GM12892 (cell line): ENCODE results near the gene NELL1.

Experiments
- DNase-seq: peaks from one replicate; pipeline ENCODE4 v3.0.0; 2011; ENCODE audit not compliant: insufficient read length
- FAIRE-seq: peaks from 2 replicates; lab custom pipeline; 2011; peaks lifted over from hg19 to GRCh38; lab: Jason Lieb, UNC
- POLR2A ChIP-seq: IDR thresholded peaks from 2 replicates; pipeline ENCODE4 v1.6.1; 2011; ENCODE audit warnings: low read depth, low read length, control low read depth
- POLR2AphosphoS5 ChIP-seq: IDR thresholded peaks from 2 replicates; pipeline ENCODE4 v1.6.1; 2011; ENCODE audit warnings: low read depth, low read length, control low read depth
- TAF1 ChIP-seq: IDR thresholded peaks from 2 replicates; pipeline ENCODE4 v1.6.1; 2011; ENCODE audit warnings: low read depth, mild to moderate bottlenecking, control low read depth, low read length, borderline replicate concordance

Gene NELL1

DNA sequence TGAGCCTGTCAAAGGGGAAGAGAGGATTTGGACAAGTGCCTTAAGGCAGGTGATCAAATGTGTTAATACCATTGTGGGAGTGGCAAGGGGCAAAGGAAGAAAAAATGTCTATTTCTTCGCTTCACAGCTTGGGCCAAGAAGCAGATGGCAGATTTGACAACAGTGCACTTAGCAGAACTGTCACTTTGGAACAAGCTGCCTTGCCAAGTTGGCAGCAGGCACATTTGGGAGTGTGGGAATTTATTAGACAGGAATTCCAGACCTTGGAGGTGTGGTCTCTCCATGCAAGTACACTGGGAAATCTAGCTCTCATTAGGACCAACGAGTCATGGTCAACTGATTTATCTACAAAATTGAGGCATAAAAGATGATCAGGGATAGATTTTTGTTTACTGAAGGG, 265.1 kb downstream of the NELL1 start:
- FAIRE-seq (no peak), DNase-seq (no peak)
- TF ChIP-seq POLR2A (no peak), POLR2AphosphoS5 (no peak), TAF1 (no peak)

DNA sequence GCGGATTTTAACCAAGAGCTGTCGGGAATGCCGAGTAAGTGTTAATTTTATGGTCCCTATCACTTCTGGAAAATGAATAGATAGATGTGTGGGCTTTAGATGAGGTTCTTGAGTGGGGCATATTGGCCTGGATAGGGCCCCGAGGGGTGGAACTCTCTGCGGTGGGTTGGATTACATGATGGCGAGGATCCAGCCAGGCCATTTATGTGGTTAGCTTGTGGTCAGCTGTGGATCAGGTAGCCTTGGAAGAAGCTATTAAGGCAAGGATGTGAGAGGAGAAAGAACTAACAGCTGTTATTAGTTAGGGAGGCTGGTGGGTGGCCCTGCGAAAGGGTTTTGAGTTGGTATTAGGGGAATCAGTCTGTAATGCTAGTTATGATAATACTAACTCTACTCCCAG, 268.4 kb downstream of the NELL1 start:
- TF ChIP-seq POLR2AphosphoS5 (no peak), POLR2A (no peak), TAF1 (no peak)
- DNase-seq (no peak), FAIRE-seq (no peak)

DNA sequence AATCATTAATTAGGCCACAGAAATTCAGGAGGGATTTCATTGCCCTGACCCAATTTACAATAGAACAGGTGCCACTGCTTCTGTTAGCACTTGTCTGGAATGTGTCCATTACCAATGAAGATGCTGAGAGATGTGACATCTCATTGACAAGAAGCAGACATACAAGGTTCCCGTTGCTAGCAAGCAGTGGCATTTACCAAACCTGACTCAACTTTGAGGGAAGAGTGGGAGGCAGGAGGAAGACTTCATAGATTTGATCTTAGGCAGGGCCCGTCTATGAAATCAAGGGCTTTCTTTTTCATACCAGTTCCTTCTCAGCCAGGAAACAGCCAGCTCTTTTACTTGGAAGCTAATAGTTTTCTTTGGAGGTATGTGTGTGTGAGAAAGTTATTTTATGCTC, 280.2 kb downstream of the NELL1 start:
- TF ChIP-seq POLR2A (no peak), POLR2AphosphoS5 (no peak), TAF1 (no peak)
- no peak for FAIRE-seq
- no peak for DNase-seq

DNA sequence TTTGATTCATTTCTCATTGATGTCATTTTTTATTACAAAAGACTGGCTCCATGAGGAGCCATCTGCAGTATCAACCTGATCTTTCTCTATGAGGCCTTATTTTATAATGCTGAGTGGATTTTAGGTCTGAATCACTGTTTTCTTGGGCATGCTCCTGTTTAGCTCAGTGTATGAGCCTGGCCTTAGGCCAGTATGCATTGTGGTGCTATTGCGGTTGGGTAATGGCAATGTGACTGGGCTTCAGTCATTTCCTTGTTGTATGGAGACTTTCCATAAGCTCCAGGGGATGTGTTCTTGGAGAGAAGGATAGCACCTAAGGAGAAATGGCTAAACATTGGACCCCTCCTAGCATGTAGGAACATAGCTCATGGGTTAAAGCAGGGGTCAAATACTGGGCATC, 293.2 kb downstream of the NELL1 start:
- FAIRE-seq (no peak), DNase-seq (no peak)
- TF ChIP-seq POLR2AphosphoS5 (no peak), TAF1 (no peak), POLR2A (no peak)

DNA sequence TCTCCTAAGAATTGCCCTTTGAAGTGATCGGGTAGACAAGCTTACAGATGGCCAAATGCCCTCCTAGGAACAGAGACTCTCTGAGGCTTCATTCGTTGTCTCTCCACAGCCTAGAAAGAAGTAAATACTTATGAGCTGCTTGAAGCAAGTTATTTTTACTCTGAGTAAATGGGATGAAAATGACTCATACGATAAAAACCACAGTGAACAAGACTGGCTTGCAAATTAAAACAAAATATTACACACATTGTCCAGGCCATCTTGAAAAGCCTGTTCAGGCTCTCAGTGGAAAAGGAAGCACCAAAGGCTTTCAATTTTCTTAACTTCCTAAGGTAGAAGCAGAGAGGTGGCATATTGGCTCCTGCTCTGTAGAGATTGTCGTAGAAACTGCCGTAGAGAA, 294.2 kb downstream of the NELL1 start:
- TF ChIP-seq POLR2AphosphoS5 (no peak), TAF1 (no peak), POLR2A (no peak)
- no peak for FAIRE-seq
- no peak for DNase-seq

DNA sequence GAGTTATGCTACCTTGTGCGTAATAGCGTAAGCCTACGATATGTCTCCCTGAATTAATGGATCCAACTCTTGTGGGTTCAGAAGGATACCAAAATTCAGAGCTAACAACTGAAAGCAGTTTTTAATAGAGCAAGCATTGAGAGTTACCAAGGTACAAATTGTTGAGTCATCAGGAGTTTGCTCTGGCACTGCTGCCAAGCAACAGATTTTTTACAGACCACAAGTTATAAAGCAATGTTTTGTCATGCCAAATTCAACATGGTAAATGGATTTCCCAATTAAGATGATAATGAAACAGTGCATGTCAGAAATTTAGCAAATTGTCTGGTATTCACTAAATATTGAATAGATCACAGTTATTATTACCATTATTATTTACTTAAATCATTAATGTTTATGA, 295.6 kb downstream of the NELL1 start:
- TF ChIP-seq POLR2AphosphoS5 (no peak), POLR2A (no peak), TAF1 (no peak)
- DNase-seq (no peak), FAIRE-seq (no peak)

DNA sequence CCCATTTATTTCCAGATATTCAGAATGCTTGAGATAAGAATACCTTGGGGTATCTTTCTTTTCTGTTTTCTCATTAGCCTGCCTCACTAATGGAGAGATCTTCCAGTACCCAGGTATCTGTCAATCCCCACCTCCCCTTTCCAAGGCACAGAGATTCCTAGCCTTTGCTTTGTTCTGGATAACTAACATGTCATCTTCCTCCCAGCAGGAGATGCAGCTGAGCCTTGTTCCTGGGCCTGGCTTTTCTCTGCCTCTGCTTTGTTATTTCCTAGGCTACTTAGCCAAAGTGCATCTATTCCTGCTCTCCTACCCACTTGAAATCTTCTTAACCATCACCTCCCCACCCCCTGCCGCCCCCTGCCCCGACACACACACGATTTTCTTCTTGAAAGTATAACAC, 297.1 kb downstream of the NELL1 start:
- DNase-seq (no peak), FAIRE-seq (no peak)
- TF ChIP-seq POLR2A, result no peak
- TF ChIP-seq POLR2AphosphoS5, result no peak
- no peak for TF ChIP-seq TAF1

DNA sequence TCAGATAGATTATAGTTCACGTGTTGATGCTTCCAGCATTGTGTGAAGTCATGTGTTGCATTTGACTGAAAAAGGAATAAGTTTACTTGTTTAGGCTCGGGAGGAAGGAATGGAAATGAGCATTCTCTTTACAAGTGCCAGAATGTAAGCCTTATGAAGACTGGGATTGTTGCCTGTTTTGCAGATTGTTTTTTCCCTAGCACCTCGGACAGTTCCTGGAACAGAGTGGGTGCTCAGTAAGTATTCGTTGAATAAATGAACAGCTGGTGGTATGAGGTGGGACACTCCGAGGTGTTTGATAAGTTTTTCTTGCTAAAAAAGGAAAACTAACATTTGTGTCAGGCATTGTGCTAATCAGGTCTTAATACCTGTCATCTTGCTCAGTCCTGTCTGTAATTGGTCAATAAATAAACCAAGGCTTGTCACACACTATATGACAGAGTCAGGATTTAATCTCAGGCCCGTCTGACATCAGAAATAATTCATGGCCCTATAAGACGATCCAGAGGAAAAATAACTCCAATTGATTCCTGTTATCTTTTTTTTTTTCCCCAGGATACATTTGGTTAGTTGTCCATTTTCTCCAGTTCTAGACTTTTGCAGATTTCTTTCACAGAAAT, 304.7 kb downstream of the NELL1 start:
- TF ChIP-seq TAF1, result no peak
- no peak for TF ChIP-seq POLR2AphosphoS5
- no peak for TF ChIP-seq POLR2A
- no peak for FAIRE-seq
- DNase-seq, result no peak

DNA sequence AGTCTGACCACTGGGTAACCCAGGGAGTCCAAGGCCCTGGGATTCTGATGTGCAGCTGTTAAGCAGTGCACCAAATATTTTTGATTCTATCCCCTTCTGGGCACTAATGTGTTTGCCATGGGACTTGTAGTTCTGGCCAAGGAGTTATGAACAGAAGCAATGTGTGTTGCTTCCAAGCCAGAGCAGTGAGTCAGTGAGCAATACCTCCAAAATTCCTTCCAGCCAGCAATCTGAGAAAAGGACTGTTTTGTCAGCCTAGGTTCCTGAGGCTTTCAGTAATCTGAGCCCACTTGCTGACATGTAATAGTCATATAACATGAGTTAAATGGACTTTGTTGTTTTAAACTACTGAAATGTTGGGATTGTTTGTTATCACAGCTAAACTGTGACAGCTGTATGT, 311.4 kb downstream of the NELL1 start:
- TF ChIP-seq TAF1, result no peak
- FAIRE-seq, result no peak
- DNase-seq, result no peak

DNA sequence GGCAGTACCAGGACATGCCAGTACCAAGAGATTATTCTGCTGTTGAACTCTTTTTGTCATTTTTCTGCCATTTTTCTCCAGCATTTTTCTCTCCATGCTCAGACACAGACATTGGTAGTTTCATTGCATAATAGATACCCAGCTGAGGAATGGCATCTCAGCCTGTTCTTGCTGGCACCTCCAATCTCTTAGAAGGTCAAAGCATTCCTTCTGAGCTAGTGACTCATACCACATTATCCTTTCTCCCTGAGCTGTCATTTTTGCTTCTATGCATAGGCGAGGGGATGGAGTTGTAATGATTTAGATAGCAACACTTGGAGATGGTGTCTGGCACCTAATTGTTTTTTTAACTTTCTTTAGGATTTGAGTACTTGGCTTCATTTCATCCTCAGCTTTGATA, 321.1 kb downstream of the NELL1 start:
- FAIRE-seq, result no peak
- DNase-seq, result no peak
- TF ChIP-seq POLR2A (no peak), TAF1 (no peak), POLR2AphosphoS5 (no peak)

DNA sequence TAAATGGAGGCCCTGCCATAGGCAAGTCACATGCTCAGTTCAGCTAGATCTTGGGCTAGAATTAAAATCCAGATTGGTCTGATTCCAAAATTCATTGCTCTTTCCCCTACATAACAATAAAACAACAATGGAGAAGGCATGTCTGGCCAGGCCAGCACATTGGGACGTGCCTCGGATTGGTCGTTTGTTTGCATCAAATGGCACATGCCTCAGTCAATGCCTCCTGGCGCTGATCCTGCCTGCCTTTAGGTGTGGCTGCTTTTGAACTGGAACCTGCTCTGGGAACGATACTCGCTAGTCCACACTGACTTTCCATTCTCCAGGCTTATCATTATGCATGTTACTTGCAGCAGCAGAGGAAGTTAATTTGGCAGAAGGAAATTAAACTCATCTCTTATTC, 322.1 kb downstream of the NELL1 start:
- TF ChIP-seq POLR2A, result no peak
- TF ChIP-seq POLR2AphosphoS5, result no peak
- TF ChIP-seq TAF1, result no peak
- DNase-seq, result no peak
- FAIRE-seq, result no peak

DNA sequence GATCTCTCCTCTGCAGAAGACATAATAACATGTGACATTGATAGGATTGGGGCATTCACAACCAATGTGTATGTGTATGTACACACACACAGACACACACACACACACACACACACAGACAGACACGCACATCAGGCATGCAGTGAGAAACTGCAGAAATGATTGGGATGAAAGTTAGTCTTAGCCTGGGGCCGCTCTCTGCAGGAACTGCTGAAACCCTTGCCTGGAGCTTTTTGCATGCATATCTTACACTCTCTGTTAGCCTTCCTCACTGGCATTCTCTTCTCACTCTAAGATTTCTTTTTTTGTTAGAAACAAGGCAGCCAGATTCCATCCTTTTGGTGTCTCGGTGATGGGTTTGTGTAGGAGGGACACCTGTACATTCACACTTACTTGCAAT, 337.9 kb downstream of the NELL1 start:
- TF ChIP-seq TAF1, result no peak
- no peak for TF ChIP-seq POLR2AphosphoS5
- no peak for TF ChIP-seq POLR2A
- no peak for DNase-seq
- FAIRE-seq, result no peak
